HG02623 (cell line): ENCODE data around the gene USP28.
A peak's percentile ranks its signal among the peaks of the same experiment; 100 is the strongest.
"Not testable (repeated sequence)": the region's sequence is repeated elsewhere in the genome, so short reads cannot be mapped to it uniquely, and the experiment has no call there.

Experiments
- ATAC-seq: cut with Tn5 transposase; IDR thresholded peaks from one replicate; pipeline ENCODE4 v1.9.1; 2021; ENCODE audit warnings: moderate library complexity; ENCODE audit not compliant: unreplicated experiment

Gene USP28, protein sequence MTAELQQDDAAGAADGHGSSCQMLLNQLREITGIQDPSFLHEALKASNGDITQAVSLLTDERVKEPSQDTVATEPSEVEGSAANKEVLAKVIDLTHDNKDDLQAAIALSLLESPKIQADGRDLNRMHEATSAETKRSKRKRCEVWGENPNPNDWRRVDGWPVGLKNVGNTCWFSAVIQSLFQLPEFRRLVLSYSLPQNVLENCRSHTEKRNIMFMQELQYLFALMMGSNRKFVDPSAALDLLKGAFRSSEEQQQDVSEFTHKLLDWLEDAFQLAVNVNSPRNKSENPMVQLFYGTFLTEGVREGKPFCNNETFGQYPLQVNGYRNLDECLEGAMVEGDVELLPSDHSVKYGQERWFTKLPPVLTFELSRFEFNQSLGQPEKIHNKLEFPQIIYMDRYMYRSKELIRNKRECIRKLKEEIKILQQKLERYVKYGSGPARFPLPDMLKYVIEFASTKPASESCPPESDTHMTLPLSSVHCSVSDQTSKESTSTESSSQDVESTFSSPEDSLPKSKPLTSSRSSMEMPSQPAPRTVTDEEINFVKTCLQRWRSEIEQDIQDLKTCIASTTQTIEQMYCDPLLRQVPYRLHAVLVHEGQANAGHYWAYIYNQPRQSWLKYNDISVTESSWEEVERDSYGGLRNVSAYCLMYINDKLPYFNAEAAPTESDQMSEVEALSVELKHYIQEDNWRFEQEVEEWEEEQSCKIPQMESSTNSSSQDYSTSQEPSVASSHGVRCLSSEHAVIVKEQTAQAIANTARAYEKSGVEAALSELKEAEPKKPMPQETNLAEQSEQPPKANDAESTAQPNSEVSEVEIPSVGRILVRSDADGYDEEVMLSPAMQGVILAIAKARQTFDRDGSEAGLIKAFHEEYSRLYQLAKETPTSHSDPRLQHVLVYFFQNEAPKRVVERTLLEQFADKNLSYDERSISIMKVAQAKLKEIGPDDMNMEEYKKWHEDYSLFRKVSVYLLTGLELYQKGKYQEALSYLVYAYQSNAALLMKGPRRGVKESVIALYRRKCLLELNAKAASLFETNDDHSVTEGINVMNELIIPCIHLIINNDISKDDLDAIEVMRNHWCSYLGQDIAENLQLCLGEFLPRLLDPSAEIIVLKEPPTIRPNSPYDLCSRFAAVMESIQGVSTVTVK

DNA sequence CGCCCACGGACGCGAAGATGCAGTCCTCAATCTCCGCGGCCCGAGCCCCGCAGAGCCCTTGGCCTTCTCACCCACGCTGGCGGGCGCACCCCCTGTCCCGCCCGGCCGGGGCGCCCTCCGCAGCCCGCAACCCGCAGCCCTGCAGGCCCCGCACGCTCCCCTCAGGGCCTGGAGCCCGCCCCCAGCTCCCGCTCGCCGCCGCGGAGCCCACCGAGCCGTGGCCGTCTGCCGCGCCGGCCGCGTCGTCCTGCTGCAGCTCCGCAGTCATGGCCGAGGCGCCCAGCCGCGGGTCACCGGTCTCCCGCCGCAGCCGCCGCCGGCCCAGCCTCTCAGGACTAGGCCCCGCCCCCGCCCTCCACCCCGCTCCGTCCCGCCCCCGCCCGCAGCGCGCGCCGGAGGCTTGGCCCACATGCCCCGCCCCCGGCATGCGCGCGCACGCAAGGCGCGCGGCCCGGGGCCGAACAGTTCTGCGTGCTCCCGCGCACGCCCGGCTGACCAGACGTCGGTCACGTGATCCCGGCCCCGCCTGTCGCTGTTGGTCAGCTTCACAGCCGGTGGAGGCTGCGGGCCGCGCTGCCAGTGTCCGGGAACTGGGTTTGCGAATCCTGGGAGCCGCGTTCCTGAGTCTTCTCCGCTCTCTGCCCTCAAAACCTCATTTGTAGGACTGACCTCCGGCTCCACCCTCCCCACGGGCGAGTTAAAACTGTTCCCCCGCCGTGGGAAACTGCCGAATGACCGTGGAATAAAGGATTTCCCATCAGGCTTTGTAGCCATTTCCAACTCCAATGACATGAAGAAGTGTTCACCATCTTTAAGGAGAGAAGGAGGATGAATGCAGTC is at the start of gene USP28:
Gene USP28, minus strand, starts transcription at position 339 of the 840 bp plus-strand sequence. Its CDS starts 71 bp downstream, at position 268.
- peak; percentile 83 for ATAC-seq

DNA sequence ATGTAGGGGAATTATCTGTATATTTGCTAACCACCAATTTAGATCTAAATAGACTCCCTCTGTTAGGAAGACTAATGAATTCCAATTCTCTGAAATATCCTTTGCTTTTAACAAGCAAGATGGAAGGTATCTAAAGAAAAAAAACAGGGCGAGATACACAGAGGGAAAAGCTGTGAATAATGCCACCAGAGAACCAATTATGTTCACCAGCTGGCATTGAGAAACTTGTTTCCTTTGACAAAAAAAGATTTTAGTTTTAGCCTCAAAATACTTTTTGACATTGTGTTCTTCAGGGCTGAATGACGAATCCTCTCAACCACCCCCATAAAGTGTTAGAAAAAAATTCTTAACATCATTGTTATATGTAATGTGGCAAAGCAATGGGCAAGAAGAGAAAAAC is 48.2 kb upstream of the USP28 start:
- ATAC-seq, result no peak

DNA sequence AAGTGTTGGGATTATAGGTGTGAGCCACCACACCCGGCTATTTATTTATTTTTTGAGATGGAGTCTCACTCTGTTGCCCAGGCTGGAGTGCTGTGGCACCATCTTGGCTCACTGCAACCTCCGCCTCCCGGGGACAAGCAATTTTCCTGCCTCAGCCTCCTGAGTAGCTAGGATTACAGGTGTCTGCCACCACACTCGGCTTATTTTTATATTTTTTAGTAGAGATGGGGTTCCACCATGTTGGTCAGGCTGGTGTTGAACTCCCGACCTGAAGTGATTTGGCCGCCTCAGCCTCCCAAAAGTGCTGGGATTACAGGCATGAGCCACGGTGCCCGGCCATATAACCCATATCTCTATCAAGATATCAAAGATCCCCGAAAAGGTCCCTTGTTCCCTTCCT is 36.1 kb upstream of the USP28 start:
- not testable (repeated sequence) for ATAC-seq

DNA sequence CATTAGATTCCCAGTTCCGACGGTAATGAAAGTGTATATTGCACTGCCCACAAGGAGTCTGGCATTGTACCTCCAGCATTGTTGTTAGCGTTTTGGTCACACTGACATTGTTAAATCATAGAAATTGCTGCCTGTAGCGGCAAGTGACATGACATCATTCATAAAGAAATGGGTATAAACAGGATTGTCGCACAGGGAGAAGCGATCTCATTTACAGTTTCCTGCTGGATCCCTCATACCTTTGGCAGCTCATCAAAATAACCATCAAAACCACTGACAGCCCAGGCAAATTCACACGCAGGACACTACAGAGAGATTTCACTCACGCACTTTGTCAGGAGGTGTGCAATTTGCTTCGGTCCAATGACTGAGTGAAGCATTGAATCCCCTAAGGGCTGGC is 32.7 kb upstream of the USP28 start:
- no peak for ATAC-seq

DNA sequence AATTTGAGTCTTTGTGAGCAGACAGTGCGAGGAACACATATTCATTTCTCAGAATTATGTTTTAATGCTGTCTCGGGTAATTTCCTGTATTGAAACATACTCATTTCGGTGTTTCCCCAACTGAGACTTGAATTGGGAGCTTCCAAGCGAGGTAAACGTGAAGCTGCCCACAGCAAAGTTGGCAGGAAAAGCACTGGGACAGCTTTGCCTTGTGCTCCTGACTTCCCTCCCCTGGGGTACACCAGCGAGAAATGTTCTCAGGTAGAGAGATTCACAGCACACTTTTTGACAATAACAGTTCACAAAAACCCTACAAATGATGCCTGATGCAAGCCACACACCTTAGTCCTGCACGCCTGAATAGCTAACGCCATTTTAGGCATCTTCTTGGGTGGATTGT is 32.3 kb upstream of the USP28 start:
- ATAC-seq, result no peak

DNA sequence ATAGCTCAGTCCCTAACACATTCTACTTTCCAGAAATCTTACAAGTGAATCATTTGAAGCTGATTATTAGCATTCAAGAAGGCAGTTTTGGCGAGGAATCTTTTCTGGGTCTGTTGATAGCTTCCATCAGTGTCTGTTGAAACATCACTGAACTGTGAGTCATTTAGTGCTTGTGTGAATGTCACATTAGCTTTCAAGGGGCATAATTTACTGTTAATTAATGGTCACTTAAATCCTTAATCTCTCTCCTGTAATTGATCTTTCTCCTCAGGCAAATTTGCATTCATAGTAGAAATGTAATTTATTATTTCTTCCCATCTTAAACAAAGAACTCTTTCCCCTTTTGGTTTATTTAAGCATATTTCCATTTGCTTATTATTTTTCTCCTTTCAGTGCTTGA is 31.8 kb upstream of the USP28 start:
- no peak for ATAC-seq

DNA sequence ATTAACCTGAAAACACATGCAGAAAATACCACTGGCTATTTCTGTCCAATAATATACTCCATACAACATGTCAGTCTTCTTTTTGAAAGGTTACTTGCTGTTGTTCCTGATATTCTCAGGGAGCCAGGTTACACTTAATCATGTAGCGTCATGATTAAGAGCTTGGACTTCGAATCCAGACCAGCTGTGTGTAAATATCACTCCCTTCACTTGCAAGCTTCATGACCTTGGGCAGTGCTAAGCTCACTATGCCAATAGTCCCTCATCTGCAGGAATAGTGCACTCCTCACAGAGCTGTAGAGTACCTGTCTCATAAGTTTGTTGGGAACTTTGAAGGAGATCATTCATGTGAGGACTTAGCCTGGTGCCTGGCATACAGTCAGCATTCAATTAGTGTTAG is 31.1 kb upstream of the USP28 start:
- no peak for ATAC-seq

DNA sequence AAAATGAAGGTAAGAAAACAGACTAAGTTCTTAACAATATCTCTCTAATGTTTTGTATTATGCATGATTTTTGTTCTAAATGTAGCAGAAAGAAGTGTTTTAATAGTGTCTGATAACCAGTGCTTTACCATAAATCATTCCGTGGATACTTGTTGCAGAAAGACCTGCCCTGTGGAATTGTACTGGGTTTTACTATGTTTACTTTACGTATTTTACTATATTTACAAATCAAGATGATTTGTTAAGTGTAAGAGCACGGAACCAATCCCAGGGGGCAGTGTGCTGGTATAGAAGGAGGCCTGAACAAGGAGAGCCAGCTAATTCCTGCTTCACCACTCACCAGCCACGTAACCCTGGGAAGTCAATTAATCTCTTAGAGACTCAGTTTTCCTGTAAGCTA is 30.7 kb upstream of the USP28 start:
- no peak for ATAC-seq

DNA sequence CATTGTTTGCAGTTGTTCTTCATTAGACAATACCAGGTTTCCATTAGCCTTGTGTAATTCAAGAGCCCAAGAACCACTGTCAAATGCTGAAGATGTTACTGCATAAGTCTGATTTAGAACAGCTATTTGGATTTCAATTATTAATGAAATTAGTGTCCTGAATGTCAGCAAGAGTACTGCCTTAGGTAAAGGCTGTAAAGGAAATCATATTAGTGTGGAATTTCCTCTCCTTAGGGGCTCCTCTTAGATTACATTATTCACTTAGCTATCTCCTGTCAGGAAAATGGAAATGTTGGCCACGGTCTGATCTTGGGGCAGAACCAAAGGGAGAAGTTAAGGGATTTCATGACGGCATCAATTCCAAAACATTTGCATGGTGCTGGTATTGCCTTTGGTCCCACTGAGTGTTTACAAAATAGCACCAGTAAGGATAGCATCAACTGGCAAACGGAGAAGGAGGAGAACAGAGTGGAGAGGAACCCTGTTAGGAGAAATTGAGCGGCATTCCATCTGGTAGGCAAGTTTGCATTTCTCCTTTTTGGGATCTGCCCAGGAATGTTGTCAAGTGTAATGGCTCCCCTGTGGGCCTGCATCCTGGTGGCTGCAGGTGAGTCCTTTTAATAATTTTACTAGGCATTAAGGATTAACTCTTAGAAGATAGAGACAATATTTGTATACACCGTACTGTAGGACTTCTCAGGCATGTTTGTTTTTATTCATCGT is 29.2 kb upstream of the USP28 start, which contains the start of gene HTR3B:
Gene HTR3B, plus strand, starts transcription at position 418 of the 723 bp plus-strand sequence. Its CDS starts 138 bp downstream, at position 556.
- no peak for ATAC-seq

DNA sequence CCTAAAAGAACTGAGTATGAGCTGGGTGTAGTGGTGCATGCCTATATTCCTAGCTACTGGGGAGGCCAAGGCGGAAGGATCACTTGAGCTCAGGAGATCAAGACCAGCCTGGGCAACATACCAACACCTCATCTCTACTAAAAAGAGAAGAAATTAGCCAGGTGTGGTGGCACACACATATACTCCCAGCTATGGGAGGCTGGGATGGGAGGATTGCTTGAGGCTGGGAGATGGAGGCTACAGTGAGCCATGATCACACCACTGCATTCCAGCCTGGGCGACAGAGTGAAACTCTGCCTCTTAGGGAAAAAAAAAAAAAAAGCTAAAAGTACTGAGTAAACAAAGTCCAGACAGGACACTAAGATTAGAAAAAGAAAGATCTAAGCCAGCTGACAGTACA is 25.8 kb upstream of the USP28 start:
- no peak for ATAC-seq

DNA sequence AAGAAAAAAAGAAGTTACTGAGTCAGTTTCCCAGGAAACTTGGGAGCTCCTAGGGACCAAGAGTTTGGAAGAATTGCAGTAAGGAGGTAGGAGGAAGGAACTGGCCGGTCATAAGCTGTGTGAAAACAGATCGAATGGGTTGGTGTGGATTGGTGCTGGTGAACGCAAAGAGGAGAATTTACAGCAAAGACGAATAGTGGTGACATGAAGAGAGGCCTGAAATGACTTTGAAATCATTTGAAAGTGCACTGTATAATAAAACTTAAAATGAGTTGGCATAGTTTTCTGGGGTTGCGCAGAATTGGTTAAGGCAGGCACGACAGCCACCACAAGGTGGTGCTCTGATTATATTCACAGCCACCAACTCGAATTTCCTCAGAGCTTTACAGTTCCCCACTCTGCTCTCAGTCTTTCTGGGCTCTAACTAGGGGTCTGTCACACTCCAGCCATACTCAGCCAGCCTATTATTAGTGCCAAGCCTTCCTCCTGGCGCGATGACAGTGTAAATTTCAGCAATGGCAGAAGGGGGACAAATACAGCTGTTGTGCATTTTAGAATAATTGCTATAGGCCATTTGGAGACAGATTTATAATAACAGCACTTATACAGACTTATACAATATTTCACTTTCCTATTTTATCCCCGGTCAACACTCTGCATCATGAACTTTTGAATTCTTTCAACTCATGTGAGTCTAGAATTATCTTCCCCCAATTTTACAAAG is 20.9 kb upstream of the USP28 start:
- ATAC-seq, result no peak

DNA sequence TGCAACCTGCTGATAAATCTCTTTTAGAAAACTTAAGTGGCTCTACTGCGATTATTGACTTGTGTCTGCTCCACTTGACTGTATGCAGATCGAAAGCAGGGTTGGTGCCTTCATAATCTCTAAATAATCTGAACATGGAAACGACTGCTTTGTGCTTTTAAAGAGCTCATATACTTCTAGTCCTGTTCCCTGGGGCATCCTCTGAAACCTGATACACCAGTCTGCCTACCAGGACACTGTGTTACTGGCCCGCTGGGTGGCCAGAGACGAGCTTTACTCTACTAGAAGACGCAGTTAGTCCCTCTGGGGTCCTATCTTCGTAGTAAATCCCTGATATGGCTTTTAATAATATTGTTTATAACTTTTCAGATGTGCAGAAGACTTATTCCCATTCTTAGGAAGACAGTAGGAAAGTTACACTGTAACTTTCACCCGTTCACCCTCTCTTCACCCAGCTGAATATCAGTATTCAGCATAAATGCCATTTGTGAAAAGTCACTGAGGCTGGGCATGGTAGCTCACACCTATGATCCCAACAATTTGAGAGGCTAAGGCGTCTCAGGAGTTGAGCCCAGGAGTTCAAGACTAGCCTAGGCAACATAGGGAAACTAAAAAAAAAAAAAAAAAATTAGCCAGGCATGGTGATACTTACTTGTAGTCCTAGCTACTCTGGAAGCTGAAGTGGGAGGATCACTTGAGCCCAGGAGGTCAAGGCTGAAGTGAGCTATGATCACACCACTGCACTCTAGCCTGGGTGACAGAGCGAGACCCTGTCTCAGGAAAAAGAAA is 20.2 kb upstream of the USP28 start:
- no peak for ATAC-seq

DNA sequence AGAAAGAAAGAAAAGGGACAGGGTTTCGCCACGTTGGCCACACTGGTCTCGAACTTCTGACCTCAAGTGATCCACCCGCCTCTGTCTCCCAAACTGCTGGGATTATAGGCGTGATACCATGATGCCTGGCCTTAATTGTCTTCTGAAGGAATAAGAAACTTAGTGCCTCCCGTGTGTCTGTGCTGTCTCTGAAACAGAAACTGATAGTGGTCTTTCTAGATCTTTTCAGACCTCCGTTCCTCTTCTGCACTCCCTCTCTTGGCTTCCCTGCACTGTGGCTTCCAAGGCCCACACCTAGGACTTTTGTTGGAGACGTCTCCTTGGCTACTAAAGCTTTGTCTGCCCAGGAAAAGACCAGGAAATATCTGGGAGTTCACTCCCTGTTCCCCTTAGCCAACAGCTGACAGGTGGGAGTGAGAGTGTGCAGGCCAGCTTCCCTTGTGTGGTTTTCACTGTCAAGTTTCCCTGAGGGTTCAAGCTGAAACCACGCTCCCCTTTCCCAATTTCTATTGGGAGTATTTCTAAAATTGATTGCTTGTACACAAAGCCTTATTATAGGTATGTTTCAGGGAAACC is 19.1 kb upstream of the USP28 start:
- ATAC-seq, result peak; percentile 63

DNA sequence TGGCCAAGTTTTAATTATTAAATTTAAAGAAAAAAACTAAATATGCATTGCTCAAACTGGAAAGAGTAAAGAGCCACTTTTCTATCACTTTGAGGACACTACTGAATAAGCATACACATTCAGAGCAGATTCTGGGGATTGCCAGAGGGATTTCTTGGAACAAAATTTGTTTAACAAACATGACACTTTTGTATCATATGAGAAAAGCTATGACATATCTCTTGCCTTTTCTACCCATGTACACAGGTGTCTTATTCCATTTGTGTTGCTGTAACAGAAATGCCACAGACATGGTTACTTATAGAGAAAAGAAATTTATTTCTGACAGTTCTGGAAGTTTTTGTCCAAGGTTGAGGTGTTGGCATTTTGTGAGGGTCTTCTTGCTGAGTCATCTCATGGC is 13.5 kb upstream of the USP28 start:
- ATAC-seq, result no peak

DNA sequence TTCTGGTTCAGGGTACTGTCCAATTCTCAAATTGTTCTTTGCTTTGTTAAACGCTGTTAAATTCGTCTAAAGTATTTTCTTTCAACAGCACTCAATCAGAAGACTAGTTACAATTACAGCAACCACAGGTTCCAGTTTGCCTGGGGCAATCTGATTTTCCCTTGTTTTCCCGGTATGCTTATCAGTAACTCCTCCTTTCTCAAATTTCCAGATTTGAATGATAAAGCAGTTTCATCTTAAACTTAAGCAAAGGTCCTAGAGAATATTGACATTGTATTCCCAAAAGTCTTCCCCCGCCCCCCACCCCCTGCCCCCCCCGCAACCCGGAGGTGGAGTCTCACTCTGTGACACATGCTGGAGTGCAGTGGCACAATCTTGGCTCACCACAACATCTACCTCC is 10.5 kb upstream of the USP28 start:
- no peak for ATAC-seq

DNA sequence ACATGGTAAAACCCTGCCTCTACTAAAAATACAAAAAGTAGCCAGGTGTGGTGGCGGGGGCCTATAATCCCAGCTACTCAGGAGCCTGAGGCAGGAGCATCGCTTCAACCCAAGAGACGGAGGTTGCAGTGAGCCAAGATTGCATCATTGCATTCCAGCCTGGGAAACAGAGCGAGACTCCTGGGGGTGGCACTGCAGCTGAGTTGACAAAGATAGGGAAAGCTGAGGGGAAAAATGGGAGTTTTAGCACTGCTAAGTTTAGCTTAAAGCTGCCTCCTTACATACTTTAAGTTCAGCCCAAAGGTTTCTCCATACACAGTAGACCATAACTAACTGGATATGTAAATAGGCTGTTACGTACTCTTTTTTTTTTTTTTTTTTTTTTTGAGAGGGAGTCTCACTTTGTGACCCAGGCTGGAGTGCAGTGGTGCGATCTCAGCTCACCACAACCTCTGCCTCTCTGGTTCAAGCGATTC is 9.0 kb upstream of the USP28 start:
- no peak for ATAC-seq

DNA sequence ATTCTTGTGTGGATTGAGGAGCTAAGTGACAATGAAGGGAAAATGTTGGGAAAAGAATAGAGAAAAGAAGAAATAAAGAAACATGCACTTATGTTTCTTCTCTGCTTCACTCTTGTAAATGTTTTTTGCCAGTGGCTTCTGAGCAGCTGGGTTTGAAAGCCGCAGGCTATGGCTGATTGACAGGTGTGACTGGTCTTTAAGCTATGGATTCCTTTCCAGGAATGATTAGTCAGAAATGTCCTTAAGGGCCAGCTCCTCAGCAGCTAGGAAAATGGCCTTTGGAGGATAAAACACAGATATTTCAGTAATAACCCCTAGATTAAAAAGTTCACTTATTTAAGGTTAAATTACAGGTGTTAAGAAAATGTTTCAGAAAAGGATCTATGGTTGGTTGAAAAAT is 6.5 kb upstream of the USP28 start:
- ATAC-seq, result no peak

DNA sequence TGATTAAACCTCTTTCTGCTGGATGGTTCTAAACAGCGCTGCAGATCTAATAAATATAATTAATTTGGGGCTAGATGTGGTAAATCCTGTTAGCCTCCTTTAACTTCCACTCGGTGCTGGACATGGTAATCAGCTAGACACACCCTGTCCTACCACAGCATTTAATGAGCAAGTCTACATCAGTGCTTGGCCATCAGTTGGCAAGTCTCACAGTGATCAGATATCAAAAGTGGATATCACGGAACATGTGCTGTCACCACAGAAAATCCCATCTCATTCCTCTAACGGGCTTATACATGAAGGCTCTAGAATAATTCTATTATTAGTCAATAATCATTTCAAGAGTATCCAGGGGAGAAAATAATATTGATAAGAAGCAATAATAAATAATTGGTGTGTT is 5.6 kb upstream of the USP28 start:
- no peak for ATAC-seq
